Fibroblast of mammary gland (primary cell): ENCODE results near the gene PCP4L1.
"Not testable (repeated sequence)": the region's sequence is repeated elsewhere in the genome, so short reads cannot be mapped to it uniquely, and the experiment has no call there.

Source experiments
- DNase-seq: peaks from one replicate; pipeline ENCODE4 v3.0.0-alpha.2; 2010; ENCODE audit warnings: low read depth
- H3K4me3 ChIP-seq: 2 replicates; pipeline ENCODE4 v1.5.1; 2011; ENCODE audit warnings: low read depth, mild to moderate bottlenecking, low read length, moderate library complexity; ENCODE audit not compliant: control insufficient read depth
- CTCF ChIP-seq: conservative IDR thresholded peaks from 2 replicates; pipeline ENCODE4 v1.5.1; 2011; ENCODE audit warnings: low read depth, low read length, inconsistent platforms; ENCODE audit not compliant: control insufficient read depth, insufficient read depth

PCP4L1 gene

GRCh38 chr1:161218301-161219077 is 40.1 kb upstream of the PCP4L1 start:
- no peak overlapping the region for H3K4me3 ChIP-seq
- no peak for DNase-seq
- no peak for TF ChIP-seq CTCF

- TF ChIP-seq CTCF, result no peak
- H3K4me3 ChIP-seq, result no peak overlapping the region
Measured at GRCh38 chr1:161219078-161219892, 39.3 kb upstream of the PCP4L1 start.

GRCh38 chr1:161220002-161220401 is 38.5 kb upstream of the PCP4L1 start:
- H3K4me3 ChIP-seq, result no peak overlapping the region
- TF ChIP-seq CTCF, result no peak
- no peak for DNase-seq

More at GRCh38 chr1:161219078-161219892, 39.3 kb upstream of the PCP4L1 start:
- no peak for DNase-seq

GRCh38 chr1:161222175-161223019 is 36.1 kb upstream of the PCP4L1 start:
- DNase-seq, result no peak
- H3K4me3 ChIP-seq, result no peak overlapping the region
- TF ChIP-seq CTCF, result no peak

GRCh38 chr1:161223805-161224694 is 34.5 kb upstream of the PCP4L1 start:
- TF ChIP-seq CTCF, result no peak
- H3K4me3 ChIP-seq, result no peak overlapping the region
- DNase-seq, result no peak

GRCh38 chr1:161224695-161225087 is 33.9 kb upstream of the PCP4L1 start:
- not testable (repeated sequence) for H3K4me3 ChIP-seq, DNase-seq
